LNCAP (cell line): Measurements from ENCODE around the gene ARL14EP.

ENCODE experiments used
- CTCF ChIP-seq: fragments of 450-650 bp; IDR thresholded peaks from 2 replicates; pipeline ENCODE4 v1.5.1; 2017; ENCODE audit warnings: mild to moderate bottlenecking

The ARL14EP gene

GRCh38 chr11:30364837-30365482 lies 42.1 kb downstream of the ARL14EP start:
- TF ChIP-seq CTCF = no peak

GRCh38 chr11:30365793-30366517 lies 43.1 kb downstream of the ARL14EP start:
- no peak for TF ChIP-seq CTCF

- TF ChIP-seq CTCF = no peak
Observed at GRCh38 chr11:30368394-30368793, 45.5 kb downstream of the ARL14EP start.

- no peak for TF ChIP-seq CTCF
Observed at GRCh38 chr11:30370164-30370563, 47.3 kb downstream of the ARL14EP start.

- TF ChIP-seq CTCF = no peak
Observed at GRCh38 chr11:30377347-30377746, 54.4 kb downstream of the ARL14EP start.

- no peak for TF ChIP-seq CTCF
Observed at GRCh38 chr11:30380846-30381245, 57.9 kb downstream of the ARL14EP start.

GRCh38 chr11:30381879-30382278 lies 59.0 kb downstream of the ARL14EP start:
- TF ChIP-seq CTCF = no peak
